ENCODE measurements around the gene NCOA1.
"Not testable (repeated sequence)": the region's sequence is repeated elsewhere in the genome, so short reads cannot be mapped to it uniquely, and the experiment has no call there.

Gene NCOA1

GRCh38 chr2:24461685-24462084 lies 29.4 kb upstream of the NCOA1 start:
- Histone ChIP-seq H3K9me3 (ENCODE audit: control insufficient read depth, low read length) (no peaks in the 10 kb centered on the region), H3K4me3 (ENCODE audit: low read length) (no peak overlapping the region), H3K27me3 (ENCODE audit: control insufficient read depth, insufficient read depth, low read length) (no peaks in the 10 kb centered on the region), H3K9ac (ENCODE audit: low read length) (no peak overlapping the region), H3K36me3 (ENCODE audit: control insufficient read depth, insufficient read depth, low read length) (no peaks in the 10 kb centered on the region), H3K4me1 (ENCODE audit: control insufficient read depth, insufficient read depth, low read length) (no peaks in the 10 kb centered on the region)

GRCh38 chr2:24463271-24463670 lies 27.8 kb upstream of the NCOA1 start:
- H3K4me1 ChIP-seq (ENCODE audit: control insufficient read depth, insufficient read depth, low read length): no peaks in the 10 kb centered on the region
- H3K27me3 ChIP-seq (ENCODE audit: control insufficient read depth, insufficient read depth, low read length): no peaks in the 10 kb centered on the region
- no peak overlapping the region for H3K4me3 ChIP-seq (ENCODE audit: low read length)
- no peaks in the 10 kb centered on the region for H3K36me3 ChIP-seq (ENCODE audit: control insufficient read depth, insufficient read depth, low read length)
- no peak overlapping the region for H3K9ac ChIP-seq (ENCODE audit: low read length)
- no peaks in the 10 kb centered on the region for H3K9me3 ChIP-seq (ENCODE audit: control insufficient read depth, low read length)

- Histone ChIP-seq H3K4me1 (ENCODE audit: control insufficient read depth, insufficient read depth, low read length) (no peaks in the 10 kb centered on the region), H3K36me3 (ENCODE audit: control insufficient read depth, insufficient read depth, low read length) (no peaks in the 10 kb centered on the region)
These were observed 23.9 kb upstream of the NCOA1 start for GRCh38 chr2:24466871-24467870.

GRCh38 chr2:24468453-24468852 lies 22.6 kb upstream of the NCOA1 start:
- not testable (repeated sequence) for H3K27me3 ChIP-seq (ENCODE audit: control insufficient read depth, insufficient read depth, low read length); H3K36me3 ChIP-seq (ENCODE audit: control insufficient read depth, insufficient read depth, low read length); H3K9me3 ChIP-seq (ENCODE audit: control insufficient read depth, low read length); H3K9ac ChIP-seq (ENCODE audit: low read length); H3K4me1 ChIP-seq (ENCODE audit: control insufficient read depth, insufficient read depth, low read length); H3K4me3 ChIP-seq (ENCODE audit: low read length)

More at GRCh38 chr2:24466871-24467870, 23.9 kb upstream of the NCOA1 start:
- Histone ChIP-seq H3K9me3 (ENCODE audit: control insufficient read depth, low read length) (no peaks in the 10 kb centered on the region), H3K27me3 (ENCODE audit: control insufficient read depth, insufficient read depth, low read length) (no peaks in the 10 kb centered on the region), H3K4me3 (ENCODE audit: low read length) (no peak overlapping the region), H3K9ac (ENCODE audit: low read length) (no peak overlapping the region)

- Histone ChIP-seq H3K4me3 (ENCODE audit: low read length) (no peak overlapping the region), H3K27me3 (ENCODE audit: control insufficient read depth, insufficient read depth, low read length) (no peaks in the 10 kb centered on the region), H3K36me3 (ENCODE audit: control insufficient read depth, insufficient read depth, low read length) (no peaks in the 10 kb centered on the region), H3K9me3 (ENCODE audit: control insufficient read depth, low read length) (no peaks in the 10 kb centered on the region), H3K4me1 (ENCODE audit: control insufficient read depth, insufficient read depth, low read length) (no peaks in the 10 kb centered on the region), H3K9ac (ENCODE audit: low read length) (no peak overlapping the region)
These were observed 21.9 kb upstream of the NCOA1 start for GRCh38 chr2:24469148-24469650.

- Histone ChIP-seq H3K27me3 (ENCODE audit: control insufficient read depth, insufficient read depth, low read length) (no peaks in the 10 kb centered on the region), H3K9ac (ENCODE audit: low read length) (no peak overlapping the region), H3K4me1 (ENCODE audit: control insufficient read depth, insufficient read depth, low read length) (no peaks in the 10 kb centered on the region), H3K9me3 (ENCODE audit: control insufficient read depth, low read length) (no peaks in the 10 kb centered on the region), H3K36me3 (ENCODE audit: control insufficient read depth, insufficient read depth, low read length) (no peaks in the 10 kb centered on the region), H3K4me3 (ENCODE audit: low read length) (no peak overlapping the region)
These were observed 19.4 kb upstream of the NCOA1 start for GRCh38 chr2:24471662-24472061.

- no peak overlapping the region for H3K9ac ChIP-seq (ENCODE audit: low read length)
- H3K4me3 ChIP-seq (ENCODE audit: low read length): no peak overlapping the region
- peaks cover 4% of the 10 kb centered on the region for H3K4me1 ChIP-seq (ENCODE audit: control insufficient read depth, insufficient read depth, low read length)
- H3K27me3 ChIP-seq (ENCODE audit: control insufficient read depth, insufficient read depth, low read length): no peaks in the 10 kb centered on the region
- H3K36me3 ChIP-seq (ENCODE audit: control insufficient read depth, insufficient read depth, low read length): no peaks in the 10 kb centered on the region
- no peaks in the 10 kb centered on the region for H3K9me3 ChIP-seq (ENCODE audit: control insufficient read depth, low read length)
These were observed 18.6 kb upstream of the NCOA1 start for GRCh38 chr2:24472416-24472815.

GRCh38 chr2:24473626-24474025 lies 17.4 kb upstream of the NCOA1 start:
- no peak overlapping the region for H3K4me3 ChIP-seq (ENCODE audit: low read length)
- H3K27me3 ChIP-seq (ENCODE audit: control insufficient read depth, insufficient read depth, low read length): no peaks in the 10 kb centered on the region
- no peaks in the 10 kb centered on the region for H3K36me3 ChIP-seq (ENCODE audit: control insufficient read depth, insufficient read depth, low read length)
- no peaks in the 10 kb centered on the region for H3K9me3 ChIP-seq (ENCODE audit: control insufficient read depth, low read length)
- no peak overlapping the region for H3K9ac ChIP-seq (ENCODE audit: low read length)
- H3K4me1 ChIP-seq (ENCODE audit: control insufficient read depth, insufficient read depth, low read length): peaks cover 5% of the 10 kb centered on the region

- Histone ChIP-seq H3K36me3 (ENCODE audit: control insufficient read depth, insufficient read depth, low read length) (no peaks in the 10 kb centered on the region), H3K4me3 (ENCODE audit: low read length) (no peak overlapping the region), H3K9ac (ENCODE audit: low read length) (no peak overlapping the region), H3K4me1 (ENCODE audit: control insufficient read depth, insufficient read depth, low read length) (peaks cover 5% of the 10 kb centered on the region), H3K9me3 (ENCODE audit: control insufficient read depth, low read length) (no peaks in the 10 kb centered on the region), H3K27me3 (ENCODE audit: control insufficient read depth, insufficient read depth, low read length) (no peaks in the 10 kb centered on the region)
These were observed 17.0 kb upstream of the NCOA1 start for GRCh38 chr2:24474053-24474452.

- Histone ChIP-seq H3K27me3 (ENCODE audit: control insufficient read depth, insufficient read depth, low read length) (no peaks in the 10 kb centered on the region), H3K36me3 (ENCODE audit: control insufficient read depth, insufficient read depth, low read length) (no peaks in the 10 kb centered on the region), H3K4me3 (ENCODE audit: low read length) (no peak overlapping the region), H3K9me3 (ENCODE audit: control insufficient read depth, low read length) (no peaks in the 10 kb centered on the region), H3K4me1 (ENCODE audit: control insufficient read depth, insufficient read depth, low read length) (peaks cover 11% of the 10 kb centered on the region), H3K9ac (ENCODE audit: low read length) (no peak overlapping the region)
These were observed 13.8 kb upstream of the NCOA1 start for GRCh38 chr2:24477229-24477628.

- Histone ChIP-seq H3K4me1 (ENCODE audit: control insufficient read depth, insufficient read depth, low read length) (peaks cover 18% of the 10 kb centered on the region), H3K36me3 (ENCODE audit: control insufficient read depth, insufficient read depth, low read length) (no peaks in the 10 kb centered on the region), H3K9me3 (ENCODE audit: control insufficient read depth, low read length) (no peaks in the 10 kb centered on the region), H3K4me3 (ENCODE audit: low read length) (no peak overlapping the region), H3K27me3 (ENCODE audit: control insufficient read depth, insufficient read depth, low read length) (no peaks in the 10 kb centered on the region), H3K9ac (ENCODE audit: low read length) (no peak overlapping the region)
These were observed 12.8 kb upstream of the NCOA1 start for GRCh38 chr2:24478243-24478642.

GRCh38 chr2:24480245-24480644 lies 10.8 kb upstream of the NCOA1 start:
- H3K9me3 ChIP-seq (ENCODE audit: control insufficient read depth, low read length): no peaks in the 10 kb centered on the region

More at GRCh38 chr2:24480245-24480644, 10.8 kb upstream of the NCOA1 start:
- H3K4me3 ChIP-seq (ENCODE audit: low read length): no peak overlapping the region
- H3K27me3 ChIP-seq (ENCODE audit: control insufficient read depth, insufficient read depth, low read length): no peaks in the 10 kb centered on the region
- H3K36me3 ChIP-seq (ENCODE audit: control insufficient read depth, insufficient read depth, low read length): no peaks in the 10 kb centered on the region
- H3K9ac ChIP-seq (ENCODE audit: low read length): no peak overlapping the region
- H3K4me1 ChIP-seq (ENCODE audit: control insufficient read depth, insufficient read depth, low read length): peaks cover 18% of the 10 kb centered on the region

Data from mucosa of stomach (tissue), 1 donor.